H9 (cell line): ENCODE measurements around the gene CDC26. TPM values are rescaled to one million over a fixed set of nuclear protein-coding genes. Genes with fewer than 3 reads are reported as not detected.
"Not testable (repeated sequence)": the region's sequence is repeated elsewhere in the genome, so short reads cannot be mapped to it uniquely, and the experiment has no call there.

ENCODE experiments used
- DNase-seq: peaks from one replicate; pipeline ENCODE4 v3.0.0-alpha.2; 2017
- H2AFZ ChIP-seq: one replicate; pipeline ENCODE4 v1.6.1; 2013; ENCODE audit warnings: mild to moderate bottlenecking, low read length, control low read depth, moderate library complexity
- H2AK5ac ChIP-seq: 2 replicates; pipeline ENCODE4 v1.6.1; 2013; ENCODE audit warnings: low read length, control low read depth, mixed read lengths; ENCODE audit not compliant: insufficient read length
- H2BK120ac ChIP-seq: one replicate; pipeline ENCODE4 v1.6.1; 2013; ENCODE audit warnings: low read depth, mild to moderate bottlenecking, low read length, control low read depth, inconsistent platforms; ENCODE audit not compliant: poor library complexity, severe bottlenecking
- H2BK12ac ChIP-seq: 2 replicates; pipeline ENCODE4 v1.6.1; 2013; ENCODE audit warnings: low read length, control low read depth, mixed read lengths, low read depth; ENCODE audit not compliant: insufficient read length
- H2BK15ac ChIP-seq: 2 replicates; pipeline ENCODE4 v1.6.1; 2013; ENCODE audit warnings: low read depth, low read length, control low read depth
- H2BK20ac ChIP-seq: one replicate; pipeline ENCODE4 v1.6.1; 2013; ENCODE audit warnings: low read depth, mild to moderate bottlenecking, low read length, control low read depth, inconsistent platforms; ENCODE audit not compliant: poor library complexity, severe bottlenecking
- H2BK5ac ChIP-seq: 2 replicates; pipeline ENCODE4 v1.6.1; 2013; ENCODE audit warnings: low read length, control low read depth, mixed read lengths; ENCODE audit not compliant: insufficient read length
- H3K14ac ChIP-seq: 2 replicates; pipeline ENCODE4 v1.6.1; 2013; ENCODE audit warnings: low read length, control low read depth; ENCODE audit not compliant: insufficient read depth
- H3K18ac ChIP-seq: 2 replicates; pipeline ENCODE4 v1.6.1; 2013; ENCODE audit warnings: low read depth, mild to moderate bottlenecking, mixed read lengths, low read length, control low read depth; ENCODE audit not compliant: insufficient read length
- H3K23ac ChIP-seq: 2 replicates; pipeline ENCODE4 v1.6.1; 2013; ENCODE audit warnings: low read length, control low read depth, mixed read lengths, low read depth; ENCODE audit not compliant: insufficient read length
- H3K23me2 ChIP-seq: 2 replicates; pipeline ENCODE4 v1.6.1; 2013; ENCODE audit warnings: low read depth, mild to moderate bottlenecking, mixed read lengths, low read length, control low read depth; ENCODE audit not compliant: insufficient read length, poor library complexity, severe bottlenecking
- H3K27ac ChIP-seq: 2 replicates; pipeline ENCODE4 v1.5.1; 2013; ENCODE audit warnings: low read length, control low read depth, mixed read lengths, low read depth; ENCODE audit not compliant: insufficient read length
- H3K27me3 ChIP-seq: 2 replicates; pipeline ENCODE4 v1.6.1; 2013; ENCODE audit warnings: low read length, control low read depth, inconsistent platforms; ENCODE audit not compliant: insufficient read depth
- H3K4ac ChIP-seq: 2 replicates; pipeline ENCODE4 v1.6.1; 2013; ENCODE audit warnings: low read depth, mild to moderate bottlenecking, control low read depth, inconsistent platforms, low read length, moderate library complexity
- H3K4me1 ChIP-seq: 2 replicates; pipeline ENCODE4 v1.6.1; 2013; ENCODE audit warnings: low read length, control low read depth, inconsistent platforms; ENCODE audit not compliant: insufficient read depth
- H3K4me2 ChIP-seq: 2 replicates; pipeline ENCODE4 v1.6.1; 2013; ENCODE audit warnings: low read length, control low read depth, mixed read lengths; ENCODE audit not compliant: insufficient read length, insufficient read depth
- H3K56ac ChIP-seq: 2 replicates; pipeline ENCODE4 v1.6.1; 2013; ENCODE audit warnings: low read depth, mild to moderate bottlenecking, mixed read lengths, low read length, control low read depth; ENCODE audit not compliant: insufficient read length
- H3K79me1 ChIP-seq: 2 replicates; pipeline ENCODE4 v1.6.1; 2013; ENCODE audit warnings: low read depth, mild to moderate bottlenecking, moderate library complexity, low read length, control low read depth, inconsistent platforms; ENCODE audit not compliant: insufficient read depth, poor library complexity, severe bottlenecking
- H3K79me2 ChIP-seq: 2 replicates; pipeline ENCODE4 v1.6.1; 2013; ENCODE audit warnings: low read length, control low read depth, inconsistent platforms; ENCODE audit not compliant: insufficient read depth
- H3K9ac ChIP-seq: 2 replicates; pipeline ENCODE4 v1.6.1; 2013; ENCODE audit warnings: low read length, control low read depth, mixed read lengths; ENCODE audit not compliant: insufficient read length; ENCODE audit errors: extremely low read depth
- H3K9me3 ChIP-seq: one replicate; pipeline ENCODE4 v1.6.1; 2013; ENCODE audit warnings: low read depth, low read length, inconsistent platforms; ENCODE audit not compliant: control insufficient read depth
- H3T11ph ChIP-seq: one replicate; pipeline ENCODE4 v1.6.1; 2013; ENCODE audit warnings: mild to moderate bottlenecking, low read length, control low read depth, inconsistent platforms
- H4K20me1 ChIP-seq: one replicate; pipeline ENCODE4 v1.6.1; 2013; ENCODE audit not compliant: control insufficient read depth, insufficient read length, insufficient read depth
- H4K5ac ChIP-seq: 2 replicates; pipeline ENCODE4 v1.6.1; 2013; ENCODE audit warnings: low read depth, mild to moderate bottlenecking, mixed read lengths, low read length, control low read depth; ENCODE audit not compliant: insufficient read length
- H4K8ac ChIP-seq: replicated peaks from 2 replicates; pipeline ENCODE4 v1.6.1; 2013; ENCODE audit warnings: low read length, control low read depth, mixed read lengths, low read depth; ENCODE audit not compliant: insufficient read length
- H4K91ac ChIP-seq: 2 replicates; pipeline ENCODE4 v1.6.1; 2013; ENCODE audit warnings: low read depth, mild to moderate bottlenecking, moderate library complexity, mixed read lengths, low read length, control low read depth; ENCODE audit not compliant: insufficient read length
- H3K27ac Mint-ChIP-seq, 3 experiments: 2 replicates in 2 of 3; 3 replicates in 1 of 3; pipeline ENCODE4 v1.8.0; 2020 to 2021; ENCODE audit warnings: mixed read lengths in 3 of 3, mild to moderate bottlenecking in 1 of 3, moderate library complexity in 1 of 3
- H3K27me3 Mint-ChIP-seq: 2 replicates; pipeline ENCODE4 v1.8.0; 2021; ENCODE audit warnings: low read depth, mild to moderate bottlenecking, moderate library complexity, mixed read lengths
- H3K36me3 Mint-ChIP-seq, 3 experiments: 2 replicates in 2 of 3; 3 replicates in 1 of 3; pipeline ENCODE4 v1.8.0; 2020 to 2021; ENCODE audit warnings: low read depth in 3 of 3, mixed read lengths in 3 of 3; ENCODE audit not compliant: insufficient read depth in 1 of 3
- H3K4me1 Mint-ChIP-seq, 2 experiments: 2 replicates each; pipeline ENCODE4 v1.8.0; 2020; ENCODE audit warnings: mixed read lengths in 2 of 2
- H3K4me3 Mint-ChIP-seq, 2 experiments: 2 replicates in 1 of 2; 3 replicates in 1 of 2; pipeline ENCODE4 v1.8.0; 2020 to 2021; ENCODE audit warnings: mild to moderate bottlenecking in 2 of 2, mixed read lengths in 2 of 2, moderate library complexity in 1 of 2
- H3K9me3 Mint-ChIP-seq, 2 experiments: 2 replicates in 1 of 2; 3 replicates in 1 of 2; pipeline ENCODE4 v1.8.0; 2020; ENCODE audit warnings: mild to moderate bottlenecking in 2 of 2, mixed read lengths in 2 of 2, moderate library complexity in 1 of 2
- WGBS: extraction: QIAGEN DNeasy Blood & Tissue Kit; methylation state at CpG from one replicate; pipeline ENCODE4 v1.1.7; 2013; ENCODE audit warnings: missing lambda C conversion rate, low lambda C conversion rate, mixed read lengths; ENCODE audit not compliant: insufficient read length; ENCODE audit errors: extremely low coverage; 5-methylcytosine and 5-hydroxymethylcytosine counted together
- total RNA-seq: library from RNA; stranded (reverse); gene quantifications from 2 replicates; pipeline ENCODE4 v1.2.1, GENCODE V29; 2021
- TF ChIP-seq, protein P1 (sequence below): fragments of 200-600 bp; sonication (generic); conservative IDR thresholded peaks from 3 replicates; pipeline ENCODE4 v1.8.0; 2021; ENCODE audit warnings: antibody characterized with exemption, mild to moderate bottlenecking

Gene CDC26
- total RNA-seq, 1 experiment from 2014 or later, result 38.6 TPM

DNA sequence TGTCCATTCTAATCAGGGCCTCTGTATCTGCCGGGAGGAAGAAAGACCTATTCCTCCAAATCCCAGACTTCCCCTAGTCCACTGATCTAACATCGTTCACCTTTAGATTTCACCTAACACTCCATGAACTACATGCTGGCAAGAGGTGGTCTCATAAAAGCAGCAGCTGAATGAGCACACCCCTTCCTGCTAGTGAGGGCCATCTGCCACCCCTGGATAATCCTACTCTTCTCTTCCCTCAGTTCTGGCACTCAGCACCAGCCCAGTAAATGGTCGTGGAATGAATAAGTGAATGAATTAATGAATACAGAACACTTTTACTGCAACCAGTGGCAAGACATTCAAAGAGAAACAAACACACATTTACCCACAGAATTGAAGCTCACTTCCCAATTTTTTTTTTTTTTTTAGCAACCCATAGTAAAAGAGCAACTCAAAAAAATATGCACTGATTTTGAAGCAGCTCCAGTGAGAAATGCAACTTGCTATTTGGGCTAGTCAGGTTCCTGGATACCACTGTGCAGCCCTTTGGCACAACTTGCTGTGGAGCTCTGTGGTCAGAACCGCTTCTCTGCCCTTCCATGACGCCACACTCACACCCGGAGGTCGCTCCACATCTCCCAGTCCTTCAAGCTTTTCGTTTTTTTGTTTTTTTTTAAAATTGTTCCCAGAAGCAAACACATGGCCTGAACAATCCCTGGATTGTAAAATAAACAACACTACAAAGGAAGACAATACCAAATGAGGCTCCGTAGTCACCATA is 21.6 kb upstream of the CDC26 start:
- H3K27me3 ChIP-seq, result no peaks in the 10 kb centered on the region
- H3K14ac ChIP-seq, result no peak overlapping the region
- no peak overlapping the region for H3T11ph ChIP-seq
- no peak overlapping the region for H4K5ac ChIP-seq
- Mint-ChIP-seq H3K27ac (no peak overlapping the region; a peak in 1 of 7 replicates), H3K9me3 (no peaks in the 10 kb centered on the region), H3K4me1 (peaks cover 4 to 6% of the 10 kb centered on the region in 2 experiments; a peak in 3 of 4 replicates), H3K4me3 (no peak overlapping the region), H3K36me3 (peaks cover 3 to 15% (median 12%) of the 10 kb centered on the region in 3 experiments; a peak in 6 of 7 replicates), H3K27me3 (no peaks in the 10 kb centered on the region; the same call in none of the 2 replicates)
- H3K9me3 ChIP-seq, result no peaks in the 10 kb centered on the region
- H2BK15ac ChIP-seq, result no peak overlapping the region
- H3K4ac ChIP-seq, result no peak overlapping the region
- no CpG with 5 or more reads among the region's 9 CpGs for WGBS
- no peak overlapping the region for H3K4me2 ChIP-seq
- H3K4me1 ChIP-seq, result no peaks in the 10 kb centered on the region
- no peak overlapping the region for H3K18ac ChIP-seq
- H4K20me1 ChIP-seq, result no peaks in the 10 kb centered on the region
- H2BK20ac ChIP-seq, result no peak overlapping the region
- no peaks in the 10 kb centered on the region for H3K79me1 ChIP-seq
- no peak overlapping the region for H2AFZ ChIP-seq
- no peak overlapping the region for H2BK5ac ChIP-seq
- no peak overlapping the region for H2BK120ac ChIP-seq
- TF ChIP-seq, protein P1, sequence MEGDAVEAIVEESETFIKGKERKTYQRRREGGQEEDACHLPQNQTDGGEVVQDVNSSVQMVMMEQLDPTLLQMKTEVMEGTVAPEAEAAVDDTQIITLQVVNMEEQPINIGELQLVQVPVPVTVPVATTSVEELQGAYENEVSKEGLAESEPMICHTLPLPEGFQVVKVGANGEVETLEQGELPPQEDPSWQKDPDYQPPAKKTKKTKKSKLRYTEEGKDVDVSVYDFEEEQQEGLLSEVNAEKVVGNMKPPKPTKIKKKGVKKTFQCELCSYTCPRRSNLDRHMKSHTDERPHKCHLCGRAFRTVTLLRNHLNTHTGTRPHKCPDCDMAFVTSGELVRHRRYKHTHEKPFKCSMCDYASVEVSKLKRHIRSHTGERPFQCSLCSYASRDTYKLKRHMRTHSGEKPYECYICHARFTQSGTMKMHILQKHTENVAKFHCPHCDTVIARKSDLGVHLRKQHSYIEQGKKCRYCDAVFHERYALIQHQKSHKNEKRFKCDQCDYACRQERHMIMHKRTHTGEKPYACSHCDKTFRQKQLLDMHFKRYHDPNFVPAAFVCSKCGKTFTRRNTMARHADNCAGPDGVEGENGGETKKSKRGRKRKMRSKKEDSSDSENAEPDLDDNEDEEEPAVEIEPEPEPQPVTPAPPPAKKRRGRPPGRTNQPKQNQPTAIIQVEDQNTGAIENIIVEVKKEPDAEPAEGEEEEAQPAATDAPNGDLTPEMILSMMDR, result no peak
- H3K27ac ChIP-seq, result no peak overlapping the region
- no peaks in the 10 kb centered on the region for H3K23me2 ChIP-seq
- no peak overlapping the region for H4K8ac ChIP-seq
- no peak overlapping the region for H4K91ac ChIP-seq
- H3K79me2 ChIP-seq, result no peaks in the 10 kb centered on the region
- H3K23ac ChIP-seq, result no peak overlapping the region
- H3K56ac ChIP-seq, result no peak overlapping the region
- no peak for DNase-seq
- no peak overlapping the region for H3K9ac ChIP-seq
- H2AK5ac ChIP-seq, result no peak overlapping the region
- no peak overlapping the region for H2BK12ac ChIP-seq

DNA sequence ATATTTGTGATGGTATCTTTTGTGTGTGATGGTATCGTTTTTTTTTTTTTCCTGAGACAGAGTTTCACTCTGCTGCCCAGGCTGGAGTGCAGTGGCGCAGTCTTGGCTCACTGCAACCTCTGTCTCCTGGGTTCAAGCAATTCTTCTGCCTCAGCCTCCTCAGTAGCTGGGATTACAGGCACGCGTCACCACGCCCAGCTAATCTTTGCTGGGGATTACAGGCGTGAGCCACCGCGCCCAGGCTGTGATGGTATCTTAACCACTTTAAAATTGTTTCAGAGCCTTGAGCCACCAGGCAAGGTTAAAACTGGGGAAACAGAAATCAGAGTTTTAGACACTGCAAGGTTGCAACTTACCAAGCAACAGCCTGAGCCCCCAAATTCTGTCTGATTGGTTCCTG is 20.9 kb upstream of the CDC26 start:
- not testable (repeated sequence) for H4K5ac ChIP-seq, H4K8ac ChIP-seq, H3K56ac ChIP-seq, H3K14ac ChIP-seq, H2BK15ac ChIP-seq, H3K23ac ChIP-seq, H3K9me3 Mint-ChIP-seq, H2AK5ac ChIP-seq, H4K20me1 ChIP-seq, H3K9me3 ChIP-seq, H2BK120ac ChIP-seq, H3K9ac ChIP-seq, H3K4me2 ChIP-seq, H3T11ph ChIP-seq, H3K79me1 ChIP-seq, H3K4ac ChIP-seq, H3K4me1 Mint-ChIP-seq, H3K27ac ChIP-seq, H3K79me2 ChIP-seq, H3K23me2 ChIP-seq, H3K27me3 ChIP-seq, H4K91ac ChIP-seq, H3K4me1 ChIP-seq, H2BK12ac ChIP-seq, H2AFZ ChIP-seq, H3K27ac Mint-ChIP-seq, H3K27me3 Mint-ChIP-seq, H2BK5ac ChIP-seq, DNase-seq, H3K4me3 Mint-ChIP-seq, H3K18ac ChIP-seq, H2BK20ac ChIP-seq
- H3K36me3 Mint-ChIP-seq, result peaks cover 4 to 23% (median 20%) of the 10 kb centered on the region in 3 experiments; a peak in 6 of 7 replicates
- no CpG with 5 or more reads among the region's 8 CpGs for WGBS
